ENCODE measurements around the gene COL6A2.
"Not testable (repeated sequence)": the region's sequence is repeated elsewhere in the genome, so short reads cannot be mapped to it uniquely, and the experiment has no call there.

The COL6A2 gene

GRCh38 chr21:46097336-46098293, at the start of gene COL6A2:
TSS of gene COL6A2 (plus strand) at chr21:46098112.
- no peak for DNase-seq

- no peak for DNase-seq
These were observed 48.7 kb upstream of the COL6A2 start for GRCh38 chr21:46048926-46049889.

- DNase-seq = no peak
These were observed 47.8 kb upstream of the COL6A2 start for GRCh38 chr21:46049890-46050667.

GRCh38 chr21:46050668-46051378, 47.1 kb upstream of the COL6A2 start:
- no peak for DNase-seq

- DNase-seq = no peak
These were observed 46.5 kb upstream of the COL6A2 start for GRCh38 chr21:46051379-46051770.

- DNase-seq = no peak
These were observed 45.9 kb upstream of the COL6A2 start for GRCh38 chr21:46051821-46052675.

- DNase-seq = no peak
These were observed 44.9 kb upstream of the COL6A2 start for GRCh38 chr21:46052703-46053651.

- DNase-seq = no peak
These were observed 43.9 kb upstream of the COL6A2 start for GRCh38 chr21:46054031-46054430.

- DNase-seq = no peak
These were observed 43.4 kb upstream of the COL6A2 start for GRCh38 chr21:46054451-46054881.

GRCh38 chr21:46055863-46056281, 42.0 kb upstream of the COL6A2 start:
- no peak for DNase-seq

- DNase-seq = no peak
These were observed 41.4 kb upstream of the COL6A2 start for GRCh38 chr21:46056450-46056903.

- DNase-seq = no peak
These were observed 40.7 kb upstream of the COL6A2 start for GRCh38 chr21:46057111-46057709.

- DNase-seq = no peak
These were observed 40.1 kb upstream of the COL6A2 start for GRCh38 chr21:46057710-46058241.

GRCh38 chr21:46058431-46059145, 39.3 kb upstream of the COL6A2 start:
- no peak for DNase-seq

GRCh38 chr21:46059195-46059594, 38.7 kb upstream of the COL6A2 start:
- no peak for DNase-seq

- DNase-seq = not testable (repeated sequence)
These were observed 38.0 kb upstream of the COL6A2 start for GRCh38 chr21:46059711-46060455.

- DNase-seq = no peak
These were observed 37.3 kb upstream of the COL6A2 start for GRCh38 chr21:46060596-46061061.
